Breast epithelium (tissue), 3 donors: Measurements from ENCODE around the gene ZNF618.

ENCODE experiments used
- CTCF ChIP-seq, 3 donors: fragments of 450-650 bp; IDR thresholded peaks; one replicate each; pipeline ENCODE4 v1.5.1; 2016 to 2017; ENCODE audit warnings: antibody characterized with exemption in 3 of 3, mild to moderate bottlenecking in 3 of 3, moderate library complexity in 3 of 3
- POLR2A ChIP-seq: fragments of 450-650 bp; IDR thresholded peaks from one replicate; pipeline ENCODE4 v1.6.1; 2016; ENCODE audit warnings: antibody characterized with exemption, mild to moderate bottlenecking, moderate library complexity

- no peak for TF ChIP-seq CTCF (IDR thresholded peaks at IDR 0.05)
- TF ChIP-seq POLR2A = no peak
These were observed 156.1 kb downstream of the ZNF618 start for GRCh38 chr9:114031948-114032840.
